WTC11 (cell line): ENCODE measurements around the gene SCD5. TPM values are rescaled to one million over a fixed set of nuclear protein-coding genes. Genes with fewer than 3 reads are reported as not detected.

Source experiments
- ATAC-seq: fragments of 200-7000 bp; cut with Tn5 transposase; 2 replicates; pipeline ENCODE4 v1.10.0; 2021; ENCODE audit warnings: mild to moderate bottlenecking, moderate library complexity
- CTCF ChIA-PET: fragments of 300-600 bp; sonication (Branson Sonifier 250); formaldehyde crosslinking; loops from one replicate; lab custom pipeline; 2021; ENCODE audit warnings: antibody characterized with exemption; lab: Charles Lee
- POLR2A ChIA-PET: fragments of 350-600 bp; sonication (Branson Sonifier 250); formaldehyde crosslinking; loops from one replicate; lab custom pipeline; 2021; ENCODE audit warnings: antibody characterized with exemption; lab: Charles Lee
- DNase-seq: peaks from one replicate; pipeline ENCODE4 v3.0.0; 2021; ENCODE audit warnings: low spot score
- H3K27ac Mint-ChIP-seq: 2 replicates; pipeline ENCODE4 v1.8.0; 2021; ENCODE audit warnings: mixed read lengths
- H3K27me3 Mint-ChIP-seq: 2 replicates; pipeline ENCODE4 v1.8.0; 2021; ENCODE audit warnings: low read depth, mild to moderate bottlenecking, moderate library complexity, mixed read lengths
- H3K36me3 Mint-ChIP-seq: 2 replicates; pipeline ENCODE4 v1.8.0; 2021; ENCODE audit warnings: mixed read lengths
- H3K4me1 Mint-ChIP-seq: 2 replicates; pipeline ENCODE4 v1.8.0; 2022; ENCODE audit warnings: mixed read lengths
- H3K4me3 Mint-ChIP-seq: 2 replicates; pipeline ENCODE4 v1.8.0; 2021; ENCODE audit warnings: mild to moderate bottlenecking, moderate library complexity, mixed read lengths
- H3K9me3 Mint-ChIP-seq: 2 replicates; pipeline ENCODE4 v1.8.0; 2021; ENCODE audit warnings: mixed read lengths
- ATF2 ChIP-seq: sonication (generic); formaldehyde crosslinking; IDR thresholded peaks from 2 replicates; pipeline ENCODE4 v1.8.1; 2022; ENCODE audit warnings: low read depth, missing genetic modification reagents, borderline replicate concordance
- EMX1 ChIP-seq: fragments of 250-450 bp; sonication (Bioruptor Pico); IDR thresholded peaks from 2 replicates; pipeline ENCODE4 v1.8.0; 2021; ENCODE audit warnings: mild to moderate bottlenecking
- ETV6 ChIP-seq: sonication (generic); formaldehyde crosslinking; IDR thresholded peaks from 2 replicates; pipeline ENCODE4 v1.8.1; 2022; ENCODE audit warnings: mild to moderate bottlenecking, missing genetic modification reagents
- FOXK1 ChIP-seq: sonication (generic); formaldehyde crosslinking; IDR thresholded peaks from 2 replicates; pipeline ENCODE4 v1.8.0; 2022; ENCODE audit warnings: mild to moderate bottlenecking, moderate library complexity, missing genetic modification reagents
- FOXP4 ChIP-seq: sonication (generic); formaldehyde crosslinking; IDR thresholded peaks from 2 replicates; pipeline ENCODE4 v1.8.0; 2022; ENCODE audit warnings: mild to moderate bottlenecking, missing genetic modification reagents
- GRHL2 ChIP-seq: fragments of 250-450 bp; sonication (Bioruptor Pico); IDR thresholded peaks from 2 replicates; pipeline ENCODE4 v1.8.0; 2022; ENCODE audit warnings: mild to moderate bottlenecking, moderate library complexity; ENCODE audit not compliant: insufficient replicate concordance, severe bottlenecking
- IRF2 ChIP-seq: sonication (generic); formaldehyde crosslinking; IDR thresholded peaks from 2 replicates; pipeline ENCODE4 v1.8.0; 2022; ENCODE audit warnings: low read depth, missing genetic modification reagents, borderline replicate concordance
- JUN ChIP-seq: sonication (generic); formaldehyde crosslinking; IDR thresholded peaks from 2 replicates; pipeline ENCODE4 v1.8.0; 2023; ENCODE audit warnings: mild to moderate bottlenecking, missing genetic modification reagents
- MXD4 ChIP-seq: fragments of 250-450 bp; sonication (Bioruptor Pico); IDR thresholded peaks from 2 replicates; pipeline ENCODE4 v1.8.0; 2021; ENCODE audit warnings: mild to moderate bottlenecking, moderate library complexity, borderline replicate concordance
- NFATC4 ChIP-seq: fragments of 250-450 bp; sonication (Bioruptor Pico); IDR thresholded peaks from 2 replicates; pipeline ENCODE4 v1.9.0; 2021; ENCODE audit warnings: mild to moderate bottlenecking
- NFYB ChIP-seq: sonication (generic); formaldehyde crosslinking; conservative IDR thresholded peaks from 2 replicates; pipeline ENCODE4 v1.8.0; 2022; ENCODE audit warnings: low read depth, missing genetic modification reagents
- NR3C1 ChIP-seq: sonication (generic); formaldehyde crosslinking; conservative IDR thresholded peaks from 2 replicates; pipeline ENCODE4 v1.8.1; 2023; ENCODE audit warnings: low read depth, mild to moderate bottlenecking, missing genetic modification reagents
- OVOL2 ChIP-seq: fragments of 250-450 bp; sonication (Bioruptor Pico); IDR thresholded peaks from 2 replicates; pipeline ENCODE4 v1.9.0; 2021; ENCODE audit warnings: mild to moderate bottlenecking, borderline replicate concordance
- PRRX2 ChIP-seq: fragments of 250-450 bp; sonication (Bioruptor Pico); IDR thresholded peaks from 2 replicates; pipeline ENCODE4 v1.8.0; 2021; ENCODE audit warnings: mild to moderate bottlenecking
- TEAD1 ChIP-seq: sonication (generic); formaldehyde crosslinking; IDR thresholded peaks from 2 replicates; pipeline ENCODE4 v1.8.0; 2022; ENCODE audit warnings: mild to moderate bottlenecking, missing genetic modification reagents
- TP53 ChIP-seq: sonication (generic); formaldehyde crosslinking; IDR thresholded peaks from 2 replicates; pipeline ENCODE4 v1.8.1; 2023; ENCODE audit warnings: mild to moderate bottlenecking, missing genetic modification reagents
- ZBTB43 ChIP-seq: sonication (generic); formaldehyde crosslinking; IDR thresholded peaks from 2 replicates; pipeline ENCODE4 v1.8.1; 2023; ENCODE audit warnings: mild to moderate bottlenecking, missing genetic modification reagents
- ZNF532 ChIP-seq: fragments of 250-450 bp; sonication (Bioruptor Pico); IDR thresholded peaks from 2 replicates; pipeline ENCODE4 v1.9.0; 2021; ENCODE audit warnings: mild to moderate bottlenecking, borderline replicate concordance
- total RNA-seq: library from RNA; stranded (reverse); gene quantifications from 3 replicates; pipeline ENCODE4 v1.2.3, GENCODE V29; 2021
- TF ChIP-seq, protein P1 (sequence below): sonication (generic); formaldehyde crosslinking; IDR thresholded peaks from 2 replicates; pipeline ENCODE4 v1.8.1; 2022; ENCODE audit warnings: mild to moderate bottlenecking, missing genetic modification reagents, moderate library complexity, borderline replicate concordance
- TF ChIP-seq, protein P2 (sequence below): sonication (generic); formaldehyde crosslinking; IDR thresholded peaks from 2 replicates; pipeline ENCODE4 v1.8.0; 2023; ENCODE audit warnings: mild to moderate bottlenecking, missing genetic modification reagents

Gene SCD5
- total RNA-seq, 1 experiment from 2014 or later = 6.3 TPM

- H3K9me3 Mint-ChIP-seq = no peaks in the 10 kb centered on the region
- ChIA-PET POLR2A (no interaction called here), CTCF (interaction anchor here (1.7 kb wide), 1 partner anchor 26 kb away, joined by 5 read pairs; no protein-coding TSS in a partner anchor)
- TF ChIP-seq NFYB (CRISPR knock-in tag) (no peak), FOXK1 (CRISPR knock-in tag) (no peak), MXD4 (CRISPR knock-in tag) (no peak), ETV6 (CRISPR knock-in tag) (no peak)
- H3K4me1 Mint-ChIP-seq = peaks cover 9% of the 10 kb centered on the region
- no peak overlapping the region for H3K27ac Mint-ChIP-seq
- ATAC-seq = no peak
- no peak overlapping the region for H3K4me3 Mint-ChIP-seq
- no peaks in the 10 kb centered on the region for H3K36me3 Mint-ChIP-seq
- no peak for DNase-seq
- H3K27me3 Mint-ChIP-seq = no peaks in the 10 kb centered on the region
Observed at GRCh38 chr4:82712561-82712960, 86.0 kb downstream of the SCD5 start.

- H3K4me3 Mint-ChIP-seq = no peak overlapping the region
- H3K27me3 Mint-ChIP-seq = no peaks in the 10 kb centered on the region
- POLR2A ChIA-PET = interaction anchor here (0.7 kb wide), 1 partner anchor 14 kb away, joined by 4 read pairs; no protein-coding TSS in a partner anchor
- H3K36me3 Mint-ChIP-seq = no peaks in the 10 kb centered on the region
- H3K9me3 Mint-ChIP-seq = no peaks in the 10 kb centered on the region
- H3K4me1 Mint-ChIP-seq = peaks cover 9% of the 10 kb centered on the region
- TF ChIP-seq FOXP4 (CRISPR knock-in tag) = no peak
- TF ChIP-seq GRHL2 (CRISPR knock-in tag) = no peak
- TF ChIP-seq TP53 (CRISPR knock-in tag) = no peak
- no peak for TF ChIP-seq NR3C1 (CRISPR knock-in tag)
- TF ChIP-seq, protein P1, sequence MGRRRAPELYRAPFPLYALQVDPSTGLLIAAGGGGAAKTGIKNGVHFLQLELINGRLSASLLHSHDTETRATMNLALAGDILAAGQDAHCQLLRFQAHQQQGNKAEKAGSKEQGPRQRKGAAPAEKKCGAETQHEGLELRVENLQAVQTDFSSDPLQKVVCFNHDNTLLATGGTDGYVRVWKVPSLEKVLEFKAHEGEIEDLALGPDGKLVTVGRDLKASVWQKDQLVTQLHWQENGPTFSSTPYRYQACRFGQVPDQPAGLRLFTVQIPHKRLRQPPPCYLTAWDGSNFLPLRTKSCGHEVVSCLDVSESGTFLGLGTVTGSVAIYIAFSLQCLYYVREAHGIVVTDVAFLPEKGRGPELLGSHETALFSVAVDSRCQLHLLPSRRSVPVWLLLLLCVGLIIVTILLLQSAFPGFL (CRISPR knock-in tag) = no peak
- no peak for TF ChIP-seq ZBTB43 (CRISPR knock-in tag)
- TF ChIP-seq ZNF532 (CRISPR knock-in tag) = no peak
- TF ChIP-seq EMX1 (CRISPR knock-in tag) = no peak
- TF ChIP-seq JUN (CRISPR knock-in tag) = no peak
- TF ChIP-seq ATF2 = no peak
- TF ChIP-seq, protein P2, sequence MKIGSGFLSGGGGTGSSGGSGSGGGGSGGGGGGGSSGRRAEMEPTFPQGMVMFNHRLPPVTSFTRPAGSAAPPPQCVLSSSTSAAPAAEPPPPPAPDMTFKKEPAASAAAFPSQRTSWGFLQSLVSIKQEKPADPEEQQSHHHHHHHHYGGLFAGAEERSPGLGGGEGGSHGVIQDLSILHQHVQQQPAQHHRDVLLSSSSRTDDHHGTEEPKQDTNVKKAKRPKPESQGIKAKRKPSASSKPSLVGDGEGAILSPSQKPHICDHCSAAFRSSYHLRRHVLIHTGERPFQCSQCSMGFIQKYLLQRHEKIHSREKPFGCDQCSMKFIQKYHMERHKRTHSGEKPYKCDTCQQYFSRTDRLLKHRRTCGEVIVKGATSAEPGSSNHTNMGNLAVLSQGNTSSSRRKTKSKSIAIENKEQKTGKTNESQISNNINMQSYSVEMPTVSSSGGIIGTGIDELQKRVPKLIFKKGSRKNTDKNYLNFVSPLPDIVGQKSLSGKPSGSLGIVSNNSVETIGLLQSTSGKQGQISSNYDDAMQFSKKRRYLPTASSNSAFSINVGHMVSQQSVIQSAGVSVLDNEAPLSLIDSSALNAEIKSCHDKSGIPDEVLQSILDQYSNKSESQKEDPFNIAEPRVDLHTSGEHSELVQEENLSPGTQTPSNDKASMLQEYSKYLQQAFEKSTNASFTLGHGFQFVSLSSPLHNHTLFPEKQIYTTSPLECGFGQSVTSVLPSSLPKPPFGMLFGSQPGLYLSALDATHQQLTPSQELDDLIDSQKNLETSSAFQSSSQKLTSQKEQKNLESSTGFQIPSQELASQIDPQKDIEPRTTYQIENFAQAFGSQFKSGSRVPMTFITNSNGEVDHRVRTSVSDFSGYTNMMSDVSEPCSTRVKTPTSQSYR (CRISPR knock-in tag) = no peak
- TF ChIP-seq OVOL2 (CRISPR knock-in tag) = no peak
- TF ChIP-seq NFATC4 (CRISPR knock-in tag) = no peak
- TF ChIP-seq IRF2 (CRISPR knock-in tag) = no peak
- no peak for TF ChIP-seq TEAD1 (CRISPR knock-in tag)
- no peak for TF ChIP-seq MXD4 (CRISPR knock-in tag)
- no peak for TF ChIP-seq PRRX2 (CRISPR knock-in tag)
- CTCF ChIA-PET = interaction anchor here (0.6 to 1.5 kb wide), 5 partner anchors 11 to 249 kb away, joined by 3 to 7 read pairs (median 3); no protein-coding TSS in a partner anchor
- H3K27ac Mint-ChIP-seq = no peak overlapping the region
- no peak for DNase-seq
- ATAC-seq = no peak; the same call in 1 of the 2 replicates
Observed at GRCh38 chr4:82711158-82711785, 87.3 kb downstream of the SCD5 start.
